ENCODE data around the gene VTI1A. TPM values are rescaled to one million over a fixed set of nuclear protein-coding genes. Genes with fewer than 3 reads are reported as not detected.

VTI1A gene
- total and polyA plus RNA-seq, 2 of the 13 experiments (the other 11 are each of a cell fraction or from before 2014, with no cell fraction given) = 11.7 to 32.7 TPM

DNA sequence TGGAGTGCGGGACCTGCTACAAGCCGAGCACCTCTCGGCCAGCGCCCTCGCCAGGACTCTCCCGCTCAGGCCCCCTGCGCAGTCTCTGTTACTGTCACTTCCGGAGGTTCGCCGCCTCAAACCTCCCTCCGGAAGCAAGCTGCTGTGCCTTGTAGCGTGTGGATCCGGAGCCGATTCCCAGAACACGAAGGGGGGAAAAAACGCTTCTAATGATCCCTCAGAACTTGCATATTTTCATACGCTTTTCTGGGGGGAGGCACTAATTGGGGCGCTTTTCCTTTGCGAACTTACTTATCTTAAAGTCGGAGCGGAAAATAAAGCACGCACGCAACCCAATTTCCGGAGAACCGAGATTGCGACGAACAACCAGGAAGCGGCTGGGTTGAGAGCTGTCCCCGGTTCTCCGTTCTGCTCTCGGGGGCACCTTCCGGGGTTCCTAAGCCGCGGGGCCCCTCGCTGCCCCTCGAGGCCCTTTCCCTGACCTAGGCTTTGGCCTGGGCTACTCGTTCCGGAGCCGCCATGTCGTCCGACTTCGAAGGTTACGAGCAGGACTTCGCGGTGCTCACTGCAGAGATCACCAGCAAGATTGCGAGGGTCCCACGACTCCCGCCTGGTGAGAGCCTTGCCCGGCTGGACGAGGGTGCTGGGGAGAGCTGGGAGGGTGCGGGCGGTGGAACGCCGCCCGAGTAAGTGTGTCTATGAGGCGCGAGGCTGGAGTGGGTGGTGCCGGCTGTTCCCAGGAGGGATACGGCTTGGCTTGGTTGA lies at the start of gene VTI1A, which contains the start of gene ZDHHC6 (continued):
- peak; percentile 12 for TF ChIP-seq SKI (IDR thresholded peaks at IDR 0.05; ENCODE audit: partially characterized antibody)
- no peak for TF ChIP-seq HDAC6 (IDR thresholded peaks at IDR 0.05; ENCODE audit: low read depth, low read length)
- TF ChIP-seq ZFY (CRISPR knock-in tag; IDR thresholded peaks at IDR 0.05) = peak; percentile 61
- peak; percentile 56; the same call in 1 of the 2 replicates for TF ChIP-seq E2F1 (CRISPR knock-in tag; IDR thresholded peaks at IDR 0.05)
- peak; percentile 29; the same call in 1 of the 2 replicates for TF ChIP-seq BORCS8-MEF2B (CRISPR knock-in tag; IDR thresholded peaks at IDR 0.05)
- no peak for TF ChIP-seq ZNF124 (CRISPR knock-in tag; IDR thresholded peaks at IDR 0.05)
- no peak for TF ChIP-seq SNAI1 (CRISPR knock-in tag; IDR thresholded peaks at IDR 0.05; ENCODE audit: borderline replicate concordance)
- 0 out of 2 replicates have a peak, but pooled peaks have one; percentile 24 for TF ChIP-seq ZNF550 (CRISPR knock-in tag; IDR thresholded peaks at IDR 0.05; ENCODE audit: borderline replicate concordance)
- TF ChIP-seq HNRNPK (IDR thresholded peaks at IDR 0.05; ENCODE audit: low read depth, low read length, poor library complexity, severe bottlenecking) = no peak
- TF ChIP-seq ZNF431 (CRISPR knock-in tag; IDR thresholded peaks at IDR 0.05; ENCODE audit: borderline replicate concordance, low read depth) = 0 out of 2 replicates have a peak, but pooled peaks have one; percentile 44
- TF ChIP-seq TOPORS (CRISPR knock-in tag; IDR thresholded peaks at IDR 0.05) = 0 out of 2 replicates have a peak, but pooled peaks have one; percentile 65
- no peak for TF ChIP-seq ZMAT3 (CRISPR knock-in tag; conservative IDR thresholded peaks at IDR 0.05)
- no peak; the same call in 1 of the 2 replicates for TF ChIP-seq DR1 (CRISPR knock-in tag; IDR thresholded peaks at IDR 0.05)
- peak; percentile 86 for TF ChIP-seq ATF1 (CRISPR knock-in tag; IDR thresholded peaks at IDR 0.05)
- no peak for TF ChIP-seq ZBTB3 (CRISPR knock-in tag; IDR thresholded peaks at IDR 0.05; ENCODE audit: borderline replicate concordance, low read depth)
- peak; percentile 82; the same call in 1 of the 2 replicates for TF ChIP-seq ZNF775 (CRISPR knock-in tag; IDR thresholded peaks at IDR 0.05; ENCODE audit: borderline replicate concordance)
- TF ChIP-seq GATAD1 (CRISPR knock-in tag; IDR thresholded peaks at IDR 0.05) = peak; percentile 94
- peak; percentile 91 for TF ChIP-seq POLR2G (IDR thresholded peaks at IDR 0.05; ENCODE audit: low read depth, low read length)
- no peak for TF ChIP-seq NR1H2 (CRISPR knock-in tag; IDR thresholded peaks at IDR 0.05; ENCODE audit: borderline replicate concordance, low read depth)
- TF ChIP-seq MIER3 (CRISPR knock-in tag; IDR thresholded peaks at IDR 0.05; ENCODE audit: borderline replicate concordance) = no peak
- no peak; the same call in 1 of the 2 replicates for TF ChIP-seq KLF6 (CRISPR knock-in tag; IDR thresholded peaks at IDR 0.05)
- TF ChIP-seq ARNTL (CRISPR knock-in tag; IDR thresholded peaks at IDR 0.05) = peak; percentile 38; the same call in 1 of the 2 replicates
- TF ChIP-seq XRCC5 (optimal IDR thresholded peaks at IDR 0.05; ENCODE audit: low read length) = peak; percentile 94
- TF ChIP-seq SRSF1 (optimal IDR thresholded peaks at IDR 0.05; ENCODE audit: low read depth, low read length) = peak; percentile 48
- no peak for TF ChIP-seq SKIL (CRISPR knock-in tag; IDR thresholded peaks at IDR 0.05; ENCODE audit: borderline replicate concordance)
- TF ChIP-seq ZNF232 (CRISPR knock-in tag; IDR thresholded peaks at IDR 0.05; ENCODE audit: borderline replicate concordance) = no peak

All from HepG2 (cell line).